Measurements from ENCODE around the gene ZNF468. TPM values are rescaled to one million over a fixed set of nuclear protein-coding genes. Genes with fewer than 3 reads are reported as not detected.
"Not testable (repeated sequence)": the region's sequence is repeated elsewhere in the genome, so short reads cannot be mapped to it uniquely, and the experiment has no call there.

Gene ZNF468
- 8.0 TPM for total RNA-seq

- ATAC-seq, result peak; percentile 100
Observed at GRCh38 chr19:52857378-52858191, at the start of gene ZNF468. TSS of gene ZNF468 (minus strand) at chr19:52857619. CDS start at chr19:52854272, 3,347 bp downstream.

- not testable (repeated sequence) for ATAC-seq
Observed at GRCh38 chr19:52904052-52904780, 46.8 kb upstream of the ZNF468 start.

- ATAC-seq, result no peak
Observed at GRCh38 chr19:52901842-52902241, 44.4 kb upstream of the ZNF468 start.

- ATAC-seq, result not testable (repeated sequence)
Observed at GRCh38 chr19:52898596-52898995, 41.2 kb upstream of the ZNF468 start.

- no peak for ATAC-seq
Observed at GRCh38 chr19:52898101-52898500, 40.7 kb upstream of the ZNF468 start.

GRCh38 chr19:52897138-52897935 is 39.9 kb upstream of the ZNF468 start, which contains the start of gene ZNF320:
TSS of gene ZNF320 (minus strand) at chr19:52897635. CDS start at chr19:52890255, 7,380 bp downstream.
- peak; percentile 100 for ATAC-seq

- ATAC-seq, result peak; percentile 67
Observed at GRCh38 chr19:52896431-52897137, 39.2 kb upstream of the ZNF468 start.

GRCh38 chr19:52891336-52891735 is 33.9 kb upstream of the ZNF468 start:
- ATAC-seq, result no peak

- no peak for ATAC-seq
Observed at GRCh38 chr19:52889931-52890330, 32.5 kb upstream of the ZNF468 start.

GRCh38 chr19:52889076-52889475 is 31.7 kb upstream of the ZNF468 start:
- ATAC-seq, result no peak

- ATAC-seq, result no peak
Observed at GRCh38 chr19:52880895-52881389, 23.5 kb upstream of the ZNF468 start.

- not testable (repeated sequence) for ATAC-seq
Observed at GRCh38 chr19:52872996-52873395, 15.6 kb upstream of the ZNF468 start.

GRCh38 chr19:52871466-52871865 is 14.0 kb upstream of the ZNF468 start:
- ATAC-seq, result no peak

GRCh38 chr19:52868031-52868430 is 10.6 kb upstream of the ZNF468 start:
- ATAC-seq, result not testable (repeated sequence)

GRCh38 chr19:52856540-52857377 is 660 bp downstream of the ZNF468 start:
- peak; percentile 51 for ATAC-seq

- not testable (repeated sequence) for ATAC-seq
Observed at GRCh38 chr19:52847352-52847751, 10.1 kb downstream of the ZNF468 start.

- not testable (repeated sequence) for ATAC-seq
Observed at GRCh38 chr19:52840825-52841465, 16.5 kb downstream of the ZNF468 start.

- not testable (repeated sequence) for ATAC-seq
Observed at GRCh38 chr19:52834289-52834688, 23.1 kb downstream of the ZNF468 start.

- ATAC-seq, result not testable (repeated sequence)
Observed at GRCh38 chr19:52833541-52833940, 23.9 kb downstream of the ZNF468 start.

GRCh38 chr19:52829866-52830265 is 27.6 kb downstream of the ZNF468 start:
- ATAC-seq, result not testable (repeated sequence)

All from esophagus mucosa (tissue), 1 donor.